Liver (tissue), 9 donors: Measurements from ENCODE around the gene MYO1C. TPM values are rescaled to one million over a fixed set of nuclear protein-coding genes. Genes with fewer than 3 reads are reported as not detected.

Experiments
- DNase-seq: peaks from one replicate; pipeline ENCODE4 v3.0.0-alpha.2; 2017; ENCODE audit warnings: low spot score
- H3K27ac ChIP-seq, 2 donors: one replicate each; pipeline ENCODE4 v1.7.0; 2013; ENCODE audit warnings: inconsistent platforms in 2 of 2, low read length in 2 of 2, control low read depth in 1 of 2, low read depth in 1 of 2, mild to moderate bottlenecking in 1 of 2
- H3K27me3 ChIP-seq, 4 donors: one replicate each; pipeline versions ENCODE4 v1.6.1 to v1.7.0; 2013; ENCODE audit warnings: low read length in 3 of 4, inconsistent platforms in 1 of 4, mild to moderate bottlenecking in 1 of 4, moderate library complexity in 1 of 4; ENCODE audit not compliant: control insufficient read depth in 4 of 4, insufficient read depth in 4 of 4
- H3K36me3 ChIP-seq, 4 donors: one replicate each; pipeline versions ENCODE4 v1.6.1 to v1.7.0; 2013; ENCODE audit warnings: low read length in 3 of 4, mild to moderate bottlenecking in 3 of 4, low read depth in 1 of 4, moderate library complexity in 1 of 4; ENCODE audit not compliant: control insufficient read depth in 4 of 4, insufficient read depth in 3 of 4
- H3K4me1 ChIP-seq, 4 donors: one replicate each; pipeline versions ENCODE4 v1.6.1 to v1.7.0; 2013; ENCODE audit warnings: low read length in 3 of 4, mild to moderate bottlenecking in 3 of 4, moderate library complexity in 1 of 4; ENCODE audit not compliant: control insufficient read depth in 4 of 4, insufficient read depth in 4 of 4
- H3K4me3 ChIP-seq, 3 donors: one replicate each; pipeline versions ENCODE4 v1.6.1 to v1.7.0; 2013; ENCODE audit warnings: low read length in 3 of 3, control low read depth in 1 of 3, low read depth in 1 of 3, mild to moderate bottlenecking in 1 of 3
- H3K9ac ChIP-seq, 2 donors: one replicate each; pipeline ENCODE4 v1.7.0; 2013; ENCODE audit warnings: low read length in 2 of 2, mild to moderate bottlenecking in 2 of 2, moderate library complexity in 2 of 2, control low read depth in 1 of 2, low read depth in 1 of 2
- H3K9me3 ChIP-seq, 4 donors: one replicate each; pipeline versions ENCODE4 v1.6.1 to v1.7.0; 2013; ENCODE audit warnings: low read length in 3 of 4; ENCODE audit not compliant: control insufficient read depth in 4 of 4
- ATF3 ChIP-seq: IDR thresholded peaks from 2 replicates; pipeline ENCODE4 v1.6.1; 2016; ENCODE audit warnings: antibody characterized with exemption
- CTCF ChIP-seq: fragments of 150-350 bp; IDR thresholded peaks from 2 replicates; pipeline ENCODE4 v1.5.1; 2017; ENCODE audit warnings: improper control_type of control experiment, low read depth, low read length; ENCODE audit not compliant: missing input control
- EGR1 ChIP-seq, 2 donors: IDR thresholded peaks; 2 replicates each; pipeline ENCODE4 v1.6.1; 2016 to 2018; ENCODE audit warnings: antibody characterized with exemption in 2 of 2, low read depth in 2 of 2
- FOXA1 ChIP-seq: IDR thresholded peaks from 2 replicates; pipeline ENCODE4 v1.6.1; 2016; ENCODE audit warnings: antibody characterized with exemption
- HNF4G ChIP-seq: IDR thresholded peaks from 2 replicates; pipeline ENCODE4 v1.6.1; 2016; ENCODE audit warnings: antibody characterized with exemption
- MAX ChIP-seq: IDR thresholded peaks from 2 replicates; pipeline ENCODE4 v1.6.1; 2016; ENCODE audit warnings: antibody characterized with exemption
- NR2F2 ChIP-seq: IDR thresholded peaks from 2 replicates; pipeline ENCODE4 v1.6.1; 2016; ENCODE audit warnings: antibody characterized with exemption
- RAD21 ChIP-seq, 2 donors: IDR thresholded peaks; 2 replicates each; pipeline ENCODE4 v1.6.1; 2016; ENCODE audit warnings: antibody characterized with exemption in 2 of 2, mild to moderate bottlenecking in 2 of 2
- REST ChIP-seq: IDR thresholded peaks from 2 replicates; pipeline ENCODE4 v1.6.1; 2016; ENCODE audit warnings: antibody characterized with exemption, mild to moderate bottlenecking
- RXRA ChIP-seq, 2 donors: IDR thresholded peaks; 2 replicates each; pipeline ENCODE4 v1.6.1; 2017 to 2018; ENCODE audit warnings: antibody characterized with exemption in 2 of 2, mild to moderate bottlenecking in 1 of 2
- SP1 ChIP-seq: IDR thresholded peaks from 2 replicates; pipeline ENCODE4 v1.6.1; 2018; ENCODE audit warnings: antibody characterized with exemption, mild to moderate bottlenecking
- ZBTB33 ChIP-seq: IDR thresholded peaks from 2 replicates; pipeline ENCODE4 v1.6.1; 2016; ENCODE audit warnings: antibody characterized with exemption
- WGBS: extraction: QIAGEN DNeasy Blood & Tissue Kit; methylation state at CpG from one replicate; pipeline ENCODE4 v1.1.7; 2013; 5-methylcytosine and 5-hydroxymethylcytosine counted together
- polyA plus RNA-seq, 2 donors: library from polyadenylated mRNA; stranded (reverse) in 1 of 2; unstranded in 1 of 2; fragments of 200-250 nt in 1 of 2; fragments of >200 nt in 1 of 2; fragmentation: Nextera tagmentation in 1 of 2; extraction: Ambion mirVana in 1 of 2; gene quantifications; one replicate each; pipeline versions ENCODE4 v1.2.1 to v1.2.3, GENCODE V29; 2013 to 2015
- total RNA-seq, 2 donors: library from RNA; depleted of rRNA; stranded (reverse); fragments of >200 nt; gene quantifications; one replicate each; pipeline ENCODE4 v1.2.3, GENCODE V29; 2014
- donor health status: healthy.
- donor health status: healthy.
- donor health status: healthy.
- donor health status: healthy.
- donor health status: healthy.

The MYO1C gene
- total and polyA plus RNA-seq, 4 donors: 20.3 to 61.7 (median 28.2) TPM

GRCh38 chr17:1505586-1505985 lies 13.1 kb upstream of the MYO1C start:
- 87% methylated on average over 5 of the region's 5 CpGs for WGBS
- H3K27me3 ChIP-seq: no peaks in the 10 kb centered on the region
- no peak overlapping the region for H3K27ac ChIP-seq
- H3K9ac ChIP-seq: no peak overlapping the region
- H3K9me3 ChIP-seq: no peaks in the 10 kb centered on the region
- peaks cover 0 to 28% (median 13%) of the 10 kb centered on the region in 4 donors for H3K36me3 ChIP-seq
- no peak overlapping the region for H3K4me3 ChIP-seq
- TF ChIP-seq EGR1 (IDR thresholded peaks at IDR 0.05; ENCODE audit: low read depth in 2 of 2) (no peak), RXRA (IDR thresholded peaks at IDR 0.05) (no peak), SP1 (no peak), ZBTB33 (no peak)
- peaks cover 0 to 8% (median 4%) of the 10 kb centered on the region in 4 donors for H3K4me1 ChIP-seq
- no peak for DNase-seq

- no peak for TF ChIP-seq RAD21 (IDR thresholded peaks at IDR 0.05)
- TF ChIP-seq EGR1 (IDR thresholded peaks at IDR 0.05; ENCODE audit: low read depth in 2 of 2): no peak
- no peak for TF ChIP-seq FOXA1
- TF ChIP-seq MAX: no peak
- no peak for TF ChIP-seq HNF4G
- TF ChIP-seq CTCF: no peak
- TF ChIP-seq NR2F2: no peak
- TF ChIP-seq REST: no peak
- no peak for TF ChIP-seq ATF3
- no peak for TF ChIP-seq RXRA (IDR thresholded peaks at IDR 0.05)
- Histone ChIP-seq H3K4me1 (peaks cover 0 to 7% (median 3%) of the 10 kb centered on the region in 4 donors), H3K27me3 (no peaks in the 10 kb centered on the region), H3K4me3 (no peak overlapping the region), H3K9me3 (no peaks in the 10 kb centered on the region), H3K27ac (no peak overlapping the region), H3K36me3 (peaks cover 0 to 28% (median 13%) of the 10 kb centered on the region in 4 donors), H3K9ac (no peak overlapping the region)
- no peak for DNase-seq
- WGBS: 96% methylated on average over 3 of the region's 3 CpGs
Measured at GRCh38 chr17:1504866-1505265, 12.4 kb upstream of the MYO1C start.
